NCI-H345 treated with DMSO at 0.1 percent for 48 hours (cell line): ENCODE data around the gene STIM1.
"Not testable (repeated sequence)": the region's sequence is repeated elsewhere in the genome, so short reads cannot be mapped to it uniquely, and the experiment has no call there.

Experiments used
- DNase-seq: peaks from one replicate; lab custom pipeline; 2025; ENCODE audit not compliant: unreplicated experiment; lab: John Stamatoyannopoulos, UW

The STIM1 gene

DNA sequence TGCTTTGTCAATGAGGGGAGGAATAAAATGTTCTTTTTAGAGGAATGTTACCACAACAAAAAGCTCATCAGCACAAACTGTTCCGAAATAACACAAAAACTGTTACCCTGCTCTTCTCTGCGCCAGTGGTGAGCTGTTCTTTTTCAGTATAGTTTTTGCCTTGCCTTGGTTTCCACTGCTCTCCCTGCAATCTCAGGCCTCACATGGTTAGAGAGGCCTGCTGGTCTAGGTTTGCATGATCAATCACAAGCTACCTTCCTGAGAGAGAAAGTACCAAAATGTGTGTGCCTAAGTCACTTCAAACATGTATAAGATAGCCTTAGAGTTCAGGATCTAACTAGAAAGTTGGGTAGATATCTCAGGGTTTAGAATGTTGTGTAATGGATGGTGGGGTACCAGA is 114.6 kb downstream of the STIM1 start:
- DNase-seq, result no peak

DNA sequence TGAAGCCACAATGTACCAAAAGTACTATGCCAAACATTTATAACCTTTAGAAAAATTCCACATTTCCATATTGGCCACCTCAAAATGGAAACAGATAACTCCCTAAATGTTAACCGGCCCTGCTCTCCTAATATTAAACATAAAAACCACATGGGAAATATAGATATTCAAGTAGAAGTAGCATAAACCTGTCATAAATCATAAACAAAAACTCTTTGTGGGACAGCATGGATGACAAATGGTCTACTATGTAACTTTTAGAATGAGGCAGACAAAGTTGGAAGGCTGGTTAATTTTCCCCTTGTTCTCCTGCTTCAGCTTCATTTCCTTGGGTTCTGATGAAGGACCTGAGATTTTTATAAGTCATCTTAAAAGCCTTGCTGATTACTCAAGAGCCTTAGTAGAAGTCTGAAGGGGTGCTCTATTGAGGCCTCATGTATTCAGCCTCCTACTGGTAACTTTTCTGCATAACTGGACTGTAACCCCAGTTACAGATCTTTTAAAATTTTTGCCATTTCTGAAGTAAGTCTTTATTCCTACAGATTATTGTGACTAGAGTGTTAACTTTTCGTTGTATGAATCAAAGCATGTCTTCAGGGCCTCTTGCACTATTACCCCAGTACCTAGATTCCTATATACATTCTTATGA is 116.4 kb downstream of the STIM1 start:
- no peak for DNase-seq

DNA sequence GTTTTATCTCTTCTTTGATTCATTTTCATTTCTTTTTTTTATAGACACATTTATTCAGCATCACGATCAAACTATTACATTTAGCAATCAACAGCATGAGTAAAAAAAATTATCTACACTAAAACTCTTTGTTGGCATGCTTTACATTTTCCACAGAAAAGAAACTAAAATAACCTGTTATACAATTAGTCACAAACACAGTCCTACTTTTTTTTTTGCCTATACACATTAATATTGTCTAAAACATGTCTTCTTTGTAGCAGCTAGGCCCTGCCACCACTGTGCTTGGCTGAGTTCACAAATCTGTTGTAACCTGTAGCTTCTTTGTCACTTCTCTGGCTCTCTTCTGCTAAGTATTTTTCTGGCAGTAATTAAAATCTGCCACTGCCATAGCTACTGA is 117.0 kb downstream of the STIM1 start:
- DNase-seq, result no peak

DNA sequence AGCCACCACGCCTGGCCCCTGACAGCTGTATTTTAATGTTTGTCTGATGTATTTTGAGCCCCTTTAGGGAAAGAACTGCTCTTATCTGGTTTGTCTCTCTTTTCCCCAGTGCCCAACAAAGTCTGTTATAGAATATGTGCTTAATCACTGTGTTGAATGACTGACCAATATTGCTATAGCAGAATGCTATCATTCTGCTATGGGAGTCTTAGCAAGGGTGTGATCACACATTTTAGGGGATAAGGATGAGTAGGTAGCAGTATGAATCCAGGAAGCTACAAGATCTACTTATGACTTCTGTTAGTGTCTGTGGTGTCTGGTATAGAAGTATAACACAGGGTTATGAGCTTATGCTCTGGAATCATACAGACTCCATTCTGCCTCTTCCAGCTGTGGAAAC is 121.6 kb downstream of the STIM1 start:
- no peak for DNase-seq

DNA sequence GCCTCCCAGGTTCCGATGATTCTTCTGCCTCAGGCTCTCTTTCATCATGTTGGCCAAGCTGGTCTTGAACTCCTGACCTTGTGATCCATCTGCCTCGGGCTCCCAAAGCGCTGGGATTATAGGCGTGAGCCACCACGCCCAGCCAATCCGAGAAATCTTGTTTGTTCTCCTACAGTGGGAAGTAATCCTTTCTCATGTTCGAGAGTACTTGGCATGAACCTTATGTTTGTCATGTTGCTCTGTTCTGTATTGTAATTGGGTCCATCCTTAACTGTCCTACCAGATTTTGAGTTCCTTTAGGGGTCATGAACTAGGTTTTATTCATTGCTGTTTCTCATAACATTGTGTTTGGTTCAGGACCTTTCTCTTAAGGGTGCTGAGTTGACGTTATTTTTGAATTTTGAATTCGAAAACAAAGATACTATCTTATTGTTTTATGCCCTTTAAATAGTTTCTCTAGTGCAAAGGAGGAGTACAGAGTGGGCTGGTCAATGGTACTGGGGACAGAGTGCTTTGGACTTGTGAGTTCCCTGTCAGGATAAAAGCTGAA is 125.7 kb downstream of the STIM1 start:
- DNase-seq, result no peak

DNA sequence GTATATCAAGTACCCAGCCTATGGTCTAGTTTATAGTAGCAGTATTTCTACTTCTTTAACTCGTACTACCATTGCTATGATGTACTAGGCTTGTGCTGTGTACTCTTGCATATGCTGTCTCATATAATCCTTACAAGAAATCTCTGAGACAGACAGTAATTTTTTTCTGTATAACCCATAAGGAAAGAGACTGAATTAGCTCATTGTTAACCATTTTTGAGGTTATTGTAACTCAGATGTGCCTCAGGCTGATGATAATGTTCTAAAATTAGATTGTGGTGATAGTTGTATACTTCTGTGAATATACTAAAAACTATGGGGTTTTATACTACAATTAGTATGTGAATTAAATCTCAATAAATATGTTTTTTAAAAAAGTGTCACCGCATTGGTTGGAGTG is 127.0 kb downstream of the STIM1 start:
- no peak for DNase-seq

DNA sequence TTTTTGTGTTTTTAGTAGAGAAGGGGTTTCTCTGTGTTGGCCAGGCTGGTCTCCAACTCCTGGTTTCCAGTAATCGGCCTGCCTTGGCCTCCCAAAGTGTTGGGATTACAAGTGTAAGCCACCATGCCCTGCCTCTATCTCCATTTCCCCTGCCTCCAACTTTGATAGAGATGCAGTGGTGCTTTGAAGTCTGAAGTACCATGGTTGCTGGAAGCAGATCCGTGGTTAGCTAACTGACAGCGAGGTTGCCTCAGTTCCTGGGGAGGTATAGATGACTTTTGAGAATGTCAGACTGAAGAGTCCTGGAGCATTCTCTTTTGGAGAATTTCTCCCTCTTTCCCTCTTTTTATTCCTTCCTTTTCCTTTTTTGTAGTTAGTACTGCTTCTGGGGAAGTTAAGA is 127.6 kb downstream of the STIM1 start:
- DNase-seq, result no peak

DNA sequence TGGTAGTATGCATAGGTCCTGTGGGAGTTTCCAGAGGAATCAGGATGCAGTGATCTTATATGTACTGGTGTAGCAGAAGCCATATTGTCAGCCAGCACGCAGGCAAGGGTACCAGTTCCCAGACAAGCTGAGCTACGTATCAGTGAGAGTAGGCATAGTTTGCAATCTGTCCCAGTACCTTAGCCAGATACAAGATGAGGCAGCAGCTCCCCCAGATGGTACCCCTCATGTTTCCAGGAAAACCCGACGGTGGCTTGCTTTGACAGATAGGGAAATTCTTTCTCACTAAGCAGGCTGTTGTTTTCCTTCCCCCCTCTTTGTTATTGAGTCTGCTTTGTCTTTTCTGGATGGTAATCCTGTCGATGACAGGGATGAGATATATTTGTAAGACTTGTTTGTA is 129.4 kb downstream of the STIM1 start:
- no peak for DNase-seq

DNA sequence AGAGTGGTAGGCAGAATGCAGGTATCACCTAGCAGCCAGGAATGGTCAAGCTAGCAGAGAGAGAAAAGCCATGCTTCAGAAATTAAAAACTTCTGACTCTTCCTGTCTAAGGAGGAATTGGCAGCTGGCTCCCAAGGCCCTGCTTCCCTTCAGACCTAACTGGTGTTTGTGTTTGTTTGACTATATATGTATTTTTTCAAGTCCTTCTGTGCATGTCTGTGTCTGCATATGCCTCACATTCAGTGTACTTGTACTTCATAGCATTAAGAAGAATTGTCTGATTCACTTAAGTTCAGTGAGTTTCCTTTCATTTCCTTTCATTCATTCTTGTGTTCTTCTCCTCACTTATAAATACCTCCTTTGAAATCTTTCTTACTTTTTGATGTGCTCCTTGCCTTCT is 130.2 kb downstream of the STIM1 start:
- DNase-seq, result no peak

DNA sequence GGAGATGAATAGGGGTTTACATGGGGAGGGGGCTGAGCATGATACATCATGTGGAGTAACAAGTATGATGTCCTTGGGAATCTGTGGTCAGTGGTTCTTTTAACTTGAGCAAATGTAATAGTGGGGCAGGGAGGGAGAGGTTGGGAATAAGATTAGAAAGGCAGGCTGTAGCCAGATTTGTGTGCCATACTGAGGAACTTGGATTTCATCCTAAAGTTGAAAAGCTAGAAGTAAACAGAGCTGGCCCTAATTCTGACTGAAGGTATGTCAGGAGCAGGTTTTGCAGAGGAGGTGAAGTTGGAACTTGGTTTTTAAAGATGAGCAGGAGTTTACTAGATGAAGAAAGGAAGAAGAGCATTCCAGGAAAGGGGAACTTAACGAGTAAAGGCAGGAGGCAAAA is 130.8 kb downstream of the STIM1 start:
- no peak for DNase-seq

DNA sequence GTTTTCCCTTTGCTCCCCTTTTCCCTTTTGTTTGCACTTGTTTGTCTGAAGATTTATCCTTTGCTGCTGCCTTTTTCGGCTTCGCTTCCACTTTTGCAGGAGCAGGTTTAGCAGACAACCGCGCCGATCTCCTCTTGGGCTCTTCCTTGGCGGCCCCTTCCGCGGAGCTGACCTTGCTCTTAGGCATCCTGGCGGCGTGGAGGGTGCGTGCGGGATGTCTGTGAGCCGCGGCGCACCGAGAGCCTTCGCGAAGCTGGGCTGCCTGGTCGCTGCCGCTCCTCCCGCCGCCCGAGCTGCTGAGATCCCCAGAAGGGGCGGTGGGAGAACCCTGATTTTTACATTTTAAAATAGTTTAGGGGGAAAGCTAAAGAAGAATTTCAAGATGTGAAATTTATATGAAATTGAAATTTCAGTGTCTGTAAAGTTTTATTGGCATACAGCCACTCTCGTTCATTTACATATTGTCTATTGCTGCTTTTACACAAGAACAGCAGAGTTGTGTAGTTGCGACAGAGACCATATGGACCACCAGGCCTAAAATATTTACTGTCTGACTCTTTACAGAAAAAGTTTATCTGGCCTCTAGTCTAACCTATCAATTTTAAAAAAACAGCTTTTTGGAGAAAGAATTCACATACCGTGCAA is 133.9 kb downstream of the STIM1 start:
- no peak for DNase-seq

DNA sequence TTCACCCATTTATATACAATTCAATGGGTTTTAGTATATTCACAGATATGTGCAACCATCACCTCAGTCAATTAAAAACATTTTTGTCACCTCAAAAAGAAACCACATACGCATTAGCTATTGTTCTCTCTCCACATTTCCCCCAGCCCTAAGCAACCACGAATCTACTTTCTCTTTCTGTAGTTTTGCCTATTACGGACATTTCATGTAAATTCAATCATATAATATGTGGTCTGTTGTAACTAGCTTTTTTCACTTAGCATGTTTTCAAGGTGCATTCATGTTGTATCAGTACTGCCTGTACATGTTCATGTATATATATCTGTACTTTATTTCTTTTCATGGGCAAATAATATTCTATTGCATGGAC is 134.4 kb downstream of the STIM1 start:
- DNase-seq, result no peak

DNA sequence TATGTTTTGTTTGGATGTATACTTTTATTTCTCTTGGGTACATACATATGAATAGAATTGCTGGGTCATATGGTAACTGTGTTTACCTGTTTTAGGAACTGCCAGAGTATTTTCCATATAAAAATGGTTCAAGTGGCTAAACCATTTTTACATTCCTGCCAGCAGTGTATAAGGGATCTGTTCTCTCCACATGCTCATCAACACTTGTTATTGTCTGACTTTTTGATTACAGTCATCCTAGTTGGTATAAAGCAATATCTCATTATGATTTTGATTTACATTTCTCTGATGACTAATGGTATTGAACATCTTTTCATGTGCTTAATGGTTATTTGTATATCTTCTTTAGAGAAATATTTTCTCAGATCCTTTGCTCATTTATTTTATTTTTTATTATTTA is 134.9 kb downstream of the STIM1 start:
- DNase-seq, result no peak

DNA sequence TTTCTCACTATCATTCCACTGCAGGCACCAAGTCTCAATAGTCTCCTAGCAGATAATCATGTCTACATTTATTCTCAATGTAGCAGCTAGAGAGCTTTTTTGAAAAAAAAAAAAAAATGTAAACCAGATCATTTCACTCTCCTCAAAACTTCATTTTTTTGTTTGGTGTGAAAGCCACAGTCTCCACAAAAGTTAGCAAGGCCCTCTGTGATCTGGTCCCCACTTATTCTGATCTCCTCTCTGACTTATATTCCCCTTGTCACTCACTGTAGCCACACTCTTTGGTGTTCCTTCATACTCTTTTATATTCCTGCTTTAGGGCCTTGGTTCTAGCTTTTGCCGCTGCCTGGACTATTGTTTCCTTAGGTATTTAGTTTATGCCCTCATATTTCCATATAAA is 137.5 kb downstream of the STIM1 start:
- no peak for DNase-seq

DNA sequence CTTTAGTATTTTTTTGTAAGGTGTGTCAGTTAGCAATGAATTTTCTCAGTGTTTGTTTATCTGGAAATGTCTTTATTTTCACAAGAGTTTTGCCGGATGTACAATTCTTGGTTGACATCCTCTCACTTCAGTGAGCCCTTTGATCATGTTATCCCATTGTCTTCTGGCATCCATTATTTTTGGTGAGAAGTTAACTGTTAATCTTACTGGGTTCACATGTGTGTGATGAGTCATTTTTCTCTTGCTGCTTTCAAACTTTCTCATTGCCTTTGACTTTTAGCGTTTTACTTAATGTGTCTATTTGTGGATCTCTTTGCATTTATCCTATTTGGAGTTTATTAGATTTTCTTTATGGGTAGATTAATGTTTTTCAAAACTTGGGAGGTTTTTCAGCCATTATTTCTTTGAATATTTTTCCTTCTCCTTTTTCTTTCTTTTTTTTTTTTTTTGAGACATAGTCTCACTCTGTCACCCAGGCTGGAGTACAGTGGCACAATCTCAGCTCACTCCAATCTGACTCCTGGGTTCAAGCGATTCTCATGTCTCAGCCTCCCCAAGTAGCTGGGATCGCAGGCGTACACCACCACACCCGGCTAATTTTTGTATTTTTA is 138.7 kb downstream of the STIM1 start:
- DNase-seq, result no peak

DNA sequence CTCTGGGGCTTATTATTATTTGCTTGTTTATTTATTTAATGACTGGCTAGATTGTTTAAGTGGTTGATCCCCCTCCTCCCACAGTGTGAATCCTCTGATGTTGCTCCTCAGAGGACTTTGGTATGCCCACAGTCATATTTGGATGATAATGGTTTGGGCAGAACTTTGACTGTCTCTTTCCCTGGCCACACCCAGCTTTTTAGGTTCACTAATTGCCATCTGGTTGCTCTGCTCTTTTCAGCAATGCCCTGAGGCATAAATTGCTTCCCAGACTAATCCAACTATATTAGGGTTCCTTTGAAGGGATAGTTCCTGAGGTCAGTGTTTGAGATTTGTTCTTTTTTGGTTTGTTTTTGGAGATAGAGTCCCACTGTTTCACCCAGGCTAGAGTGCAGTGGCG is 139.8 kb downstream of the STIM1 start:
- DNase-seq, result no peak

DNA sequence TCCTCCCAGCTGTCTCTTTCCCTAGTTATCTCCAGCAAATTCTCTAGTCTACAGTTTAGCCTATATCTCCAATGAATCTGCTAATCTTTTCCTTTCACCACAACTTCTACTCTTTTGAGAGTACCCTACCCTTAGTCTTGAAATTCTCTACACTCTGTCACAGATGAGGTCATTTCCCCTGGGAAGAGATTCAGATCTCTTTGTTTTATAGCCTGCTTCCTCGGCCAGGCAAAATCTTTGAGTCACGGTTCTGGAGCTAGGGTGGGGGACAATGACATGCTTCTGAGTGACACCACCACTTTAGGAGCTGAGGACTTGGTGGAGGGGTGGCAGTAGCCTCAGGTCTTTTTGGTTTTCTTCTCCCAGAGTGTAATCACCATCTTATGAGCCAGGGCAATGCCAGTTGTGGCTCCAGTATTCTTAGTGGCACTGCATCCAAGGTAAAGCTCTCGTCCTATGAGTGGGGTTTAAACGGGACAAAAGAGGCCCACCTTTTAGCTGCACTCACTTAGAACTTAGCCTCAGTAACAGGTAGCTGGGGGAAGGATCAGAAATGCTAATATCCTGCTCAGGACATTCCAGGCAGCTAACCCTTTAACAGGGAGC is 140.6 kb downstream of the STIM1 start:
- DNase-seq, result no peak

DNA sequence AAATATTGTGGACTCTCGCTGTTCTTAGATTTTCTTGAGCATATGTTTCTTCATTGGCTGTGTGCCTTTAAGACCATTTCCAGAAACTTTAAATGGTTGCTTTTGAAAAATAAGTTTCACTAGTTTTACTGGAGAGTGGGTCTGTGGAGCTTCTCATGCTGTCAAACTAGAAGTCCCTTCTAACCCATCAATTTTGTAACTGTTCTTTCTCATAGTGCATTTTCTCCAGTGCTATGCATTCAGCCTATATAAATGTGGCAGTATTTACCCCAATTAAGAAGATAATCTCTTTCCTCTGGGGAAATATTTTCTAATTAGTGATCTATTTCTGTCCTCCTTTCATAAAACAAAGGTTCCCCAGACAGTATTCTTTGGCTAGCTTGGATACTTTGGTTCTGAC is 141.2 kb downstream of the STIM1 start:
- DNase-seq, result no peak

DNA sequence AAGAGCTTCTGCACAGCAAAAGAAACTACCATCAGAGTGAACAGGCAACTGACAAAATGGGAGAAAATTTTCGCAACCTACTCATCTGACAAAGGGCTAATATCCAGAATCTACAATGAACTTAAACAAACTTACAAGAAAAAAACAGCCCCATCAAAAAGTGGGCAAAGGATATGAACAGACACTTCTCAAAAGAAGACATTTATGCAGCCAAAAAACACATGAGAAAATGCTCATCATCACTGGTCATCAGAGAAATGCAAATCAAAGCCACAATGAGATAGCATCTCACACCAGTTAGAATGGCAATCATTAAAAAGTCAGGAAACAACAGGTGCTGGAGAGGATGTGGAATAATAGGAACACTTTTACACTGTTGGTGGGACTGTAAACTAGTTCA is 149.3 kb downstream of the STIM1 start:
- not testable (repeated sequence) for DNase-seq

DNA sequence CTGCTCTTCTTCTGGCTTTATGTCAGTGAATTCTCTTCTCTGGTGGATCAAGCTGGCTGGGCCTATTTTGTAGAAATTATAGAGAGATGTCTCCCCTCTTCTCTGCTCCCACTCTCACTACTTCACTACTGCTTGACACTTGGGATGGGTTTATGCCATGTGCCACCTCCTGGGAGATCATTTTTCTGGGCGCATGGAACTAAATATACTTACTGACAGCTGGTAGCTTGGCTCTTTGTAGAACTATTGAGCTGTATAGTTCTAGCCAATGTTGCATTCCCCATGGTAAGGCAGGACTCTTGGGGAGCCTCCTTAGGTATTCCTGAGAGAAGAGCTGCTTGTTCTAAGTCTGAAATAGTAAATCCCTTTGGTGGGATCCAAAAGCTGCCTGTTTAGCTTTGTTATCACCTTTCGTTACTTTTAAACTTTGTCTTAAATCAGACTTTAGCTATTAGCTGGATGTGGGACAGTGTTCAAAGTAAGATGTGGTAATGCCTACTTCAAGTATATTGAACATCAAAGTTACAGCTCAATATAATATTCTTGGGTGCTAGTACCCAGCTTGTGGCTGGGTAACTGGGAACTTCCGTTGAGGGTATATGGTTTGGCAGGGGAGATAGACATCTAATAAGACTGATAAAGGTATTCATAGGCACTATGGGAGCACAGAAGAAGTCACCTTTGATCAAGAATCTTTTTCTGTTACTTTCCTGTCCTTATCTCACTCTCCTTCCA is 151.6 kb downstream of the STIM1 start:
- DNase-seq, result no peak

DNA sequence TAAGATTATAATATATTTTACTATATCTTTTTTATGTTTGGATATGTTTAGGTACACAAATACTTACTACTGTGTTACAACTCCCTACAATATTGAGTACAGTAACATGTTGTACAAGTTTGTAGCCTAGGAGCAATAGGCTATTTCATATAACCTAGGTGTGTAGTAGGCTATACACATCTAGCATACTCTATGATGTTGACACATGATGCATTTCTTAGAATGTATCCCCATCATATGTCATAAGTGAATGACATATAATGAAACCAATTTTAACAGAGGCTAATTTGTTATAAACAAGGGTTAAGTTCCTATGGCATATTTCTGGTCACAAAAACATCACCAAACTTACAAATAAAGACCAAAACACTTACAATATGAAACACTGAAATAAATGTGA is 152.7 kb downstream of the STIM1 start:
- no peak for DNase-seq
